ENCODE measurements around the gene TP53AIP1.
A peak's percentile ranks its signal among the peaks of the same experiment; 100 is the strongest.

TP53AIP1 gene

DNA sequence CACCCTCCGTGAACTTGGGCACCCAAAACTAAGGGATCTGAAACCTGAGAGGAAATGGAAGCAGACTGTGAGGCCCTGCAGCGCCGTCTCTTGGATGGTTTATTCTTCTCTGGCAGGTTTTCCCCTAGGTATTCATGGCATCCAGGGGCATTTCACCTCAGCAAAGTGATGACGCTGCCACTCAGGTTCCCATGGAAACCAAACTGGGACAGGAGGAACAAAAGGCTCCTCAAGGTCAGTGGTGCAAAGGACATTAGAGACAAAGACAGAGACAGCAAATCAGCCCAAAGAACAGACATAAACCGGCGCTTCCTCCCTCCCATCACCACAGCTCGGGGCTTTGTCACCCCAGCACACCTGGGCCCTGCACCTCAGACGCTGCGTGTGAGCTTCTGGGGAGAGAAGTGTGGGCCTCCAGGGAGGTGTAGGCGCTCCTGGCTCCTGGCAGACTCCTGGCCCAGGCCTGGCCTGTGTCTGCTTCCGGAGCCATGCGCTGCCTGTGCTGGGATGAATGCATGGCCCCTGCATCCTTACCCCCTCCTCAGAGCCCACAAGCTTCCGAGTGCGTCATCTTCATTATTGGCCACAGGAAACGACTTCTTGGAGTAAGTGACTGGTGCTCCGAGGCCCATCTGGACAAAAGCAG, 5.9 kb downstream of the TP53AIP1 start:
- no peak overlapping the region for H3K4me3 ChIP-seq (ENCODE audit: low read depth in 1 of 2, low read length in 2 of 2)
- no peaks in the 10 kb centered on the region for H3K36me3 ChIP-seq (ENCODE audit: control insufficient read depth in 1 of 2, insufficient read depth in 2 of 2, low read length in 2 of 2)
- H3K27me3 ChIP-seq (ENCODE audit: control insufficient read depth in 1 of 2, insufficient read depth in 2 of 2, low read length in 2 of 2): no peaks in the 10 kb centered on the region
- no peaks in the 10 kb centered on the region for H3K4me1 ChIP-seq (ENCODE audit: control insufficient read depth in 1 of 2, insufficient read depth in 2 of 2, low read length in 2 of 2)
- H3K27ac ChIP-seq (ENCODE audit: low read depth, low read length): no peak overlapping the region
- no peaks in the 10 kb centered on the region for H3K9me3 ChIP-seq (ENCODE audit: control insufficient read depth in 1 of 2, low read length in 2 of 2)
- no peak overlapping the region for H3K9ac ChIP-seq (ENCODE audit: low read depth in 1 of 2, low read length in 2 of 2)

DNA sequence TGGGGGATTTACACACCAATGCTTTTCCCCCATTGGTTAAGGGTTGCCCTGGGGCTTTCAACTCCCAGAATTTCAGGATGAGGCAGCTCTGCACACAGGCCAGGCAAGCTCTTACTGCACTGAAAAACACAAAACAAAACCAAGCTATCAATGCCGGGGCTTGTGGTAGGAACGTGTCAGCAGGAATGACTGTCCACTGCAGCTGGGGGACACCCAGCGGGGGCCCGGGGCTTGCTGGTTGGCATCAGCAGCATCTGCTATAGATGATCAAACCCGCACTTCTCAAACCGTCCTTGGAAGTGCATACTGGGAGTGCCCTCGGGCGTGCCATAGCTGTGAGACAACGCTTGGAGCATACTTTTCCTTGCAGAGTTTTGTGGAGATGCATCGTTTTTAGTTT, 7.7 kb downstream of the TP53AIP1 start:
- Histone ChIP-seq H3K4me1 (ENCODE audit: control insufficient read depth in 1 of 2, insufficient read depth in 2 of 2, low read length in 2 of 2) (no peaks in the 10 kb centered on the region), H3K27me3 (ENCODE audit: control insufficient read depth in 1 of 2, insufficient read depth in 2 of 2, low read length in 2 of 2) (no peaks in the 10 kb centered on the region), H3K9me3 (ENCODE audit: control insufficient read depth in 1 of 2, low read length in 2 of 2) (no peaks in the 10 kb centered on the region), H3K9ac (ENCODE audit: low read depth in 1 of 2, low read length in 2 of 2) (no peak overlapping the region), H3K27ac (ENCODE audit: low read depth, low read length) (no peak overlapping the region), H3K36me3 (ENCODE audit: control insufficient read depth in 1 of 2, insufficient read depth in 2 of 2, low read length in 2 of 2) (no peaks in the 10 kb centered on the region), H3K4me3 (ENCODE audit: low read depth in 1 of 2, low read length in 2 of 2) (no peak overlapping the region)

DNA sequence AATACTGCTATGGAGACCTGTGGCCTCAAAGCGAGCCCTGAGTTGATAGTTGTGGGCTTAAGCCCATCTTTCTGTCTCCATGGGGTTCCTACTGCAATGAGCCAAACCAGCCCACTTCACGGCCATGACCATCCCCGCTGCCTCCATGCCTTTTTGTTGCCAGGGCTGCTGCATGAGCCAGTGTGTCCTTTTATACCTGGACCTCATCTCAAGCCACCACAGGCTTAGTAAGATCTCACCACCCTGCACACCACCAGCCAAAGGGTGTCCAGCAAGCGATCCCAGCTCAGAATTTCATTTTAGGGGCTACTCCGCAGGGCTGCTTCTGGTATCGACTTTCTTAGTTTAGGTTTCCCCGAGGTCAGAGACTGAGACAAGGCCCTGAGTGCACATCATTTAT, 8.3 kb downstream of the TP53AIP1 start:
- no peaks in the 10 kb centered on the region for H3K4me1 ChIP-seq (ENCODE audit: control insufficient read depth in 1 of 2, insufficient read depth in 2 of 2, low read length in 2 of 2)
- H3K36me3 ChIP-seq (ENCODE audit: control insufficient read depth in 1 of 2, insufficient read depth in 2 of 2, low read length in 2 of 2): no peaks in the 10 kb centered on the region
- H3K27ac ChIP-seq (ENCODE audit: low read depth, low read length): no peak overlapping the region
- no peak overlapping the region for H3K4me3 ChIP-seq (ENCODE audit: low read depth in 1 of 2, low read length in 2 of 2)
- H3K9ac ChIP-seq (ENCODE audit: low read depth in 1 of 2, low read length in 2 of 2): no peak overlapping the region
- H3K9me3 ChIP-seq (ENCODE audit: control insufficient read depth in 1 of 2, low read length in 2 of 2): no peaks in the 10 kb centered on the region
- no peaks in the 10 kb centered on the region for H3K27me3 ChIP-seq (ENCODE audit: control insufficient read depth in 1 of 2, insufficient read depth in 2 of 2, low read length in 2 of 2)

DNA sequence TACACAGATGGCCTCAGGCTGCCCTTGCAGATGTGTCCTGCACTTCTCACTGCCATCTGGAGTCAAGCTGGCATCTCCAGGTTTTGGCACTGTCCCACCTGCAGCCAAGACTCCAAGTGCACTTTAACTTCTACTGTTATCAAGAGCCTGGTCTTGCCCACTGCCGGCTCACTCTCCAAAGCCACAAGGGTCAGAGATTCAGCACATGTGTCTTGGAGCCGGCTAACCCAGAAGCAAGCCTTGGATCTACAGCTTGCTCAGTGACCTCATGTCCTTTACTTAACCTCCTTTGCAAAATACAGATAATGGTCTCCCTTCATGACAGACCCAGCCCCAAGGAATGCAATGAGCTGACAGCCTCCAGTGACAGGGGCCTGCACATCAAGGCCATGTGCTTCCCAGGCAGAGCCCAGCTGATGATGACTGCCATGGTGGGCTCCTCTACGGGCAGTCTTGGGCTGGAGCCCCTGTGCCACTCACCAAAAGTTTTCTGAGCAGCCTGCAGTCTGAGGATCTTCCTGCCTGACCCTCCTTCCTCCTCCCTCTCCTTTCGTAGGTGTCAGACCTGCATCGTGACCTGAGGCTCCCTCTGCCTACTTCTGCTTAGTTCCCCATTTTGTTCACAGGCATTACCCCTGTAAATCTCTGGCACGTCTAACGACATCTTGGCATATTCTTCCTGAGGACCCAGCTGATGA, 9.0 kb downstream of the TP53AIP1 start:
- H3K9ac ChIP-seq (ENCODE audit: low read depth in 1 of 2, low read length in 2 of 2): no peak overlapping the region
- no peaks in the 10 kb centered on the region for H3K36me3 ChIP-seq (ENCODE audit: control insufficient read depth in 1 of 2, insufficient read depth in 2 of 2, low read length in 2 of 2)
- H3K4me1 ChIP-seq (ENCODE audit: control insufficient read depth in 1 of 2, insufficient read depth in 2 of 2, low read length in 2 of 2): peaks cover 0 to under 1% of the 10 kb centered on the region in 2 donors
- H3K27me3 ChIP-seq (ENCODE audit: control insufficient read depth in 1 of 2, insufficient read depth in 2 of 2, low read length in 2 of 2): no peaks in the 10 kb centered on the region
- H3K27ac ChIP-seq (ENCODE audit: low read depth, low read length): no peak overlapping the region
- no peaks in the 10 kb centered on the region for H3K9me3 ChIP-seq (ENCODE audit: control insufficient read depth in 1 of 2, low read length in 2 of 2)
- no peak overlapping the region for H3K4me3 ChIP-seq (ENCODE audit: low read depth in 1 of 2, low read length in 2 of 2)

DNA sequence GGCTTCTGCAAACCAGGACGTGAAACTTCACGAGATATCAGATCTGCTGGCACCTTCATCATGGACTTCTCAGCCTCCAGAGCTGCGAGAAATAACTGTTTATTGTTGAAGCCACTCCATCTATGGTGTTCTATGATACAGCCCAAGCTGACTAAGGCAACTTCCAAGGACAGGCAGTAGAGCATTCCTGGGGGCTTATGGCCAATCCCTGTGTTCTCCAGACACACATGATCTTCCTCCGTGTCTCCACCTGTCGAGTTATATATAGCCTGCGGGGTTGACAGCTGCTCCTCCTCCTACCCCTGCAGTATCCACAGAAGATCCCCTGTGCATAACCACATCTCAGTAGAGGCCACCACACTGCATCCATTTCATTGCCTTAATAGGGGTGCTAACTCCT, 11.0 kb downstream of the TP53AIP1 start:
- no peak overlapping the region for H3K4me3 ChIP-seq (ENCODE audit: low read depth in 1 of 2, low read length in 2 of 2)
- no peak overlapping the region for H3K9ac ChIP-seq (ENCODE audit: low read depth in 1 of 2, low read length in 2 of 2)
- no peaks in the 10 kb centered on the region for H3K27me3 ChIP-seq (ENCODE audit: control insufficient read depth in 1 of 2, insufficient read depth in 2 of 2, low read length in 2 of 2)
- no peaks in the 10 kb centered on the region for H3K36me3 ChIP-seq (ENCODE audit: control insufficient read depth in 1 of 2, insufficient read depth in 2 of 2, low read length in 2 of 2)
- no peak overlapping the region for H3K27ac ChIP-seq (ENCODE audit: low read depth, low read length)
- H3K4me1 ChIP-seq (ENCODE audit: control insufficient read depth in 1 of 2, insufficient read depth in 2 of 2, low read length in 2 of 2): peaks cover 7 to 9% of the 10 kb centered on the region in 2 donors
- H3K9me3 ChIP-seq (ENCODE audit: control insufficient read depth in 1 of 2, low read length in 2 of 2): no peaks in the 10 kb centered on the region

DNA sequence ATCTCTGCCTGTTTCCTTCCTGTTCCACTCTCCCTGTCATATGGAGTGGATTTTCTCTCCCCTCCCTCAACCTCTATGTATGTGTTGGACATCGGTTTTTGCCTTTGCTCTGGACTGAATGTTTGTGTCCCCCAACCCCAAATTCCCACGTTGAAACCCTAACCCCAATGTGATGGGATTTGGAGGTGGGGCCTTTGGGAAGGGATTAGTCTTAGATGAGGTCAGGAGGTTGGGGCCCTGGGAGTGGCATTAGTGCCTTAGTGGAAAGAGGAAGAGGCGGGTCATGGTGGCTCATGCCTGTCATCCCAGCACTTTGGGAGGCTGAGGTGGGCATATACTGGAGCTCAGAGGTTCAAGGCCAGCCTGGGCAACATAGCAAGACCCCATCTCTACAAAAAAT, 11.6 kb downstream of the TP53AIP1 start:
- Histone ChIP-seq H3K27ac (ENCODE audit: low read depth, low read length) (no peak overlapping the region), H3K36me3 (ENCODE audit: control insufficient read depth in 1 of 2, insufficient read depth in 2 of 2, low read length in 2 of 2) (no peaks in the 10 kb centered on the region), H3K9me3 (ENCODE audit: control insufficient read depth in 1 of 2, low read length in 2 of 2) (no peaks in the 10 kb centered on the region), H3K9ac (ENCODE audit: low read depth in 1 of 2, low read length in 2 of 2) (no peak overlapping the region), H3K27me3 (ENCODE audit: control insufficient read depth in 1 of 2, insufficient read depth in 2 of 2, low read length in 2 of 2) (no peaks in the 10 kb centered on the region), H3K4me1 (ENCODE audit: control insufficient read depth in 1 of 2, insufficient read depth in 2 of 2, low read length in 2 of 2) (peaks cover 7 to 9% of the 10 kb centered on the region in 2 donors), H3K4me3 (ENCODE audit: low read depth in 1 of 2, low read length in 2 of 2) (no peak overlapping the region)

DNA sequence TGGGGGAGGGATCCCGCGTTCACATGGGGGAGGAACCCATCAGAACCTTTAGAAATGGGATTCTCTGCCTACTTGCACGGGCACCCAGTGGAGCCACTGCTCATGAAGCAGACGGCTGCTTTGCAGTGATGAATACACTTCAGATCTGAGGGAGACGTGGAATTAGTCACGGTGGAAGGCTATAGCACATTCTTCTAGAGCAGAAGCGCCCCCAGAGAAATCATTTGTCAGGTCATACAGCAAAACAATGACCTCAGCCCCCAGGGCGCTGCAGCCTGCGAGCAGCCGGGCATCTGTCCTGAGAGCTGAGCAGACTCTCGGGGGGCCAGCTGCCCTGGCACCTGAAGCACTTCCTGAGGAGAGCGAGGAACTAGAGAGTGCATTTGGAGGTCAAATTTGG, 12.7 kb downstream of the TP53AIP1 start:
- Histone ChIP-seq H3K27me3 (ENCODE audit: control insufficient read depth in 1 of 2, insufficient read depth in 2 of 2, low read length in 2 of 2) (no peaks in the 10 kb centered on the region), H3K9me3 (ENCODE audit: control insufficient read depth in 1 of 2, low read length in 2 of 2) (no peaks in the 10 kb centered on the region), H3K4me3 (ENCODE audit: low read depth in 1 of 2, low read length in 2 of 2) (no peak overlapping the region), H3K4me1 (ENCODE audit: control insufficient read depth in 1 of 2, insufficient read depth in 2 of 2, low read length in 2 of 2) (peaks cover 7 to 9% of the 10 kb centered on the region in 2 donors), H3K27ac (ENCODE audit: low read depth, low read length) (no peak overlapping the region), H3K9ac (ENCODE audit: low read depth in 1 of 2, low read length in 2 of 2) (no peak overlapping the region), H3K36me3 (ENCODE audit: control insufficient read depth in 1 of 2, insufficient read depth in 2 of 2, low read length in 2 of 2) (no peaks in the 10 kb centered on the region)

DNA sequence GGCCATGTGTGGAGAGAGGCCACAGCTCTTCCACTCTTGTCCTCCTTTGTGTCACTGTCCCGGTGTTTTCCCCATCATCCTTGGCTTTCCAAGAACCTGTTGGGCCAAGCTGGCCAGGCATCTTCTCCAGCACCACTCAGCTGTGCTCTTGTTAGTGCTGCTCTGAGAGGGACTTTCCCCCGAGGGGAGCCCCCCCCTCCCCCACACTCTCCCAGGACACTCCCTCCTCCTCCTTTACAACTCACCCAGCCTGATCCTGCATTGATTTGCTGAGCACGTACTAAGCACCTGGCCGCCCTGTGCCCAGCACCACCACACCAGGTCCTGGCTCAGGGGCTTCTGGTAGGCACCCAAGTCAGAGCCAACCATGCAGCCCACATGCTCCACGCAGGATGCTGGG, 13.2 kb downstream of the TP53AIP1 start:
- Histone ChIP-seq H3K4me1 (ENCODE audit: control insufficient read depth in 1 of 2, insufficient read depth in 2 of 2, low read length in 2 of 2) (peaks cover 7 to 9% of the 10 kb centered on the region in 2 donors), H3K36me3 (ENCODE audit: control insufficient read depth in 1 of 2, insufficient read depth in 2 of 2, low read length in 2 of 2) (no peaks in the 10 kb centered on the region), H3K27me3 (ENCODE audit: control insufficient read depth in 1 of 2, insufficient read depth in 2 of 2, low read length in 2 of 2) (no peaks in the 10 kb centered on the region), H3K9ac (ENCODE audit: low read depth in 1 of 2, low read length in 2 of 2) (no peak overlapping the region), H3K4me3 (ENCODE audit: low read depth in 1 of 2, low read length in 2 of 2) (no peak overlapping the region), H3K27ac (ENCODE audit: low read depth, low read length) (no peak overlapping the region), H3K9me3 (ENCODE audit: control insufficient read depth in 1 of 2, low read length in 2 of 2) (no peaks in the 10 kb centered on the region)

DNA sequence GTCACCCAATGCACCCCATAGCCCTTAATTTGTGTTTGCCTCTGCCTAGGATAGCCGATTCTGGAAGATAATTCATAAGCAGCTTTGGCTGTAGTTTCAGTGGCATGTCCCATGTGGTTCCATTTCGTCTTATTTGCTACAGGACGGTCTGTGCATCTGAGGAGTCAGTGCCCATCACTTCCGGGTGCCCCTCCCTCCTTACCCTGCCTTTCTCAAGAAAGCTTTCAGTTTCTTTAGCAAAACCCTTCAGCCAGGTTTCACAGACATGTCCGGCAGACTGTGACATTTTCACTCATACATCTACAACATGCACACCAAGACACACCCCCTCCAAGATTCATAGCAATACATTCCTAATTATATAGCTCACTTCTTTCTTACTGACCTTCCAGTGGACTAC, 14.3 kb downstream of the TP53AIP1 start:
- no peaks in the 10 kb centered on the region for H3K36me3 ChIP-seq (ENCODE audit: control insufficient read depth in 1 of 2, insufficient read depth in 2 of 2, low read length in 2 of 2)
- H3K9me3 ChIP-seq (ENCODE audit: control insufficient read depth in 1 of 2, low read length in 2 of 2): no peaks in the 10 kb centered on the region
- H3K9ac ChIP-seq (ENCODE audit: low read depth in 1 of 2, low read length in 2 of 2): no peak overlapping the region
- H3K27me3 ChIP-seq (ENCODE audit: control insufficient read depth in 1 of 2, insufficient read depth in 2 of 2, low read length in 2 of 2): no peaks in the 10 kb centered on the region
- peaks cover 7 to 9% of the 10 kb centered on the region in 2 donors for H3K4me1 ChIP-seq (ENCODE audit: control insufficient read depth in 1 of 2, insufficient read depth in 2 of 2, low read length in 2 of 2)
- H3K27ac ChIP-seq (ENCODE audit: low read depth, low read length): no peak overlapping the region
- peak overlapping the region; percentile 25 to 40 for H3K4me3 ChIP-seq (ENCODE audit: low read depth in 1 of 2, low read length in 2 of 2)

DNA sequence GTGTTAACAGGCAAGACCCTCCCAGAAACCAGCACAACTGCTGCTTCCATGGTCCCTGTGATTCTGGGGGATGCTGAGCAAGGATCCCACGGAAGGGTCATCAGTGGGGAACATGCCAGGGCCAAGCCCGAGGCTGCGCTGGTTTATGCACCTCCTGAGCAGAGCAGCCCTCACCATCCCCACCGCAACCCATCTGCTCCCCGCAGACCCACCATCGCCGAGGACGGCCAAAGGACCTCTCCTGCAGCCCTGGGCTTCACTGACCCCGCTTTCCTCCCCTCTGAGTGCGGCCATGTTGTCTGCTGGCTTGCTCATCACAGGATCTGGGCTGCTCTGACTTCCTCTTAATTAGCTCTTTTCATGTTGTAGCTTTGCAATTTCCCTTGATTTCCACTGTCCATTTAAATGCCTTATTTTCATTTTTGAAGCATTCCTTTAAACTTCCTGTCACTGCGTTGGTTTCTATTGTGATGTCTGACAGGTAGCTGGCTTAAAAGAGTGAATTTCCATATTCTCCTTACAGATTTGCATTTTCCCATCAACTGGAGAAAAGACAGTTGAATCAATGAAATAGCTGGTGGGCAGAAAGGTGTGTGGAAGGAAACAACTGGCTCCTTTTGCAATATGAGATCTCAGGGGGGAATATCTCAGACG, 14.9 kb downstream of the TP53AIP1 start:
- no peaks in the 10 kb centered on the region for H3K27me3 ChIP-seq (ENCODE audit: control insufficient read depth in 1 of 2, insufficient read depth in 2 of 2, low read length in 2 of 2)
- H3K27ac ChIP-seq (ENCODE audit: low read depth, low read length): no peak overlapping the region
- peak overlapping the region; percentile 25 to 40 for H3K4me3 ChIP-seq (ENCODE audit: low read depth in 1 of 2, low read length in 2 of 2)
- H3K9me3 ChIP-seq (ENCODE audit: control insufficient read depth in 1 of 2, low read length in 2 of 2): no peaks in the 10 kb centered on the region
- H3K36me3 ChIP-seq (ENCODE audit: control insufficient read depth in 1 of 2, insufficient read depth in 2 of 2, low read length in 2 of 2): no peaks in the 10 kb centered on the region
- H3K9ac ChIP-seq (ENCODE audit: low read depth in 1 of 2, low read length in 2 of 2): no peak overlapping the region
- peaks cover 7 to 9% of the 10 kb centered on the region in 2 donors for H3K4me1 ChIP-seq (ENCODE audit: control insufficient read depth in 1 of 2, insufficient read depth in 2 of 2, low read length in 2 of 2)
